HepG2 (cell line): ENCODE measurements around the gene HRNR. TPM values are rescaled to one million over a fixed set of nuclear protein-coding genes. Genes with fewer than 3 reads are reported as not detected.

Experiments used
- ATAC-seq: fragments of 200-7000 bp; cut with Tn5 transposase; 3 replicates; pipeline ENCODE4 v1.9.1; 2020; ENCODE audit warnings: mild to moderate bottlenecking, moderate library complexity
- Bru-seq: library from RNA; stranded (reverse); fragments of 400-500 nt; gene quantifications from one replicate; lab custom pipeline; 2021; lab: Mats Ljungman, UMichigan
- BruChase-seq, 2 experiments: library from RNA; stranded (reverse); fragments of 400-500 nt; gene quantifications; one replicate each; lab custom pipeline; 2021; lab: Mats Ljungman, UMichigan
- BruUV-seq: library from RNA; stranded (reverse); fragments of 400-500 nt; replicated peaks from 2 replicates; lab custom pipeline; 2021; lab: Mats Ljungman, UMichigan
- CTCF ChIA-PET: fragments of 300-600 bp; formaldehyde crosslinking; extraction: SDS; loops from one replicate; lab custom pipeline; 2021; ENCODE audit warnings: low total read pairs, inconsistent platforms, low intra/inter-chr PET ratio; lab: Yijun Ruan, JAX
- POLR2A ChIA-PET: fragments of 350-600 bp; sonication (Branson Sonifier 250); formaldehyde crosslinking; loops from one replicate; lab custom pipeline; 2020; ENCODE audit warnings: antibody characterized with exemption, inconsistent platforms; lab: Yijun Ruan, JAX
- DNase-seq: peaks from one replicate; pipeline ENCODE4 v3.0.0-alpha.2; 2015; ENCODE audit warnings: low spot score
- FAIRE-seq: peaks from 3 replicates; lab custom pipeline; 2011; peaks lifted over from hg19 to GRCh38; lab: Jason Lieb, UNC
- H2AFZ ChIP-seq: one replicate; pipeline ENCODE4 v1.6.1; 2011; ENCODE audit warnings: low read length, inconsistent platforms
- H3K27ac ChIP-seq: fragments of 300-600 bp; 3 replicates; pipeline ENCODE4 v1.8.0; 2011; ENCODE audit warnings: mixed run types, mild to moderate bottlenecking, mixed read lengths, low read length, inconsistent platforms; ENCODE audit not compliant: insufficient read depth; ENCODE audit errors: extremely low read length
- H3K27me3 ChIP-seq, 2 experiments: fragments of 200-600 bp in 1 of 2; 2 replicates in 1 of 2; 3 replicates in 1 of 2; pipeline versions ENCODE4 v1.6.0 to v1.8.0; 2011; ENCODE audit warnings: low read length in 2 of 2, mild to moderate bottlenecking in 2 of 2, moderate library complexity in 2 of 2, inconsistent platforms in 1 of 2; ENCODE audit not compliant: insufficient read depth in 2 of 2, control insufficient read depth in 1 of 2
- H3K36me3 ChIP-seq, 2 experiments: fragments of 200-600 bp in 1 of 2; replicated peaks in 1 of 2; 2 replicates in 1 of 2; 3 replicates in 1 of 2; pipeline versions ENCODE4 v1.5.1 to v1.8.0; 2011; ENCODE audit warnings: low read length in 2 of 2, inconsistent platforms in 1 of 2; ENCODE audit not compliant: insufficient read depth in 2 of 2, control insufficient read depth in 1 of 2
- H3K4me1 ChIP-seq: 2 replicates; pipeline ENCODE4 v1.5.1; 2012; ENCODE audit warnings: low read length, inconsistent platforms; ENCODE audit not compliant: insufficient read depth
- H3K4me2 ChIP-seq: 2 replicates; pipeline ENCODE4 v1.6.0; 2011; ENCODE audit warnings: low read depth, low read length, inconsistent platforms
- H3K4me3 ChIP-seq, 3 experiments: fragments of 200-600 bp in 1 of 3; sonication (generic), shearing (Covaris generic) in 1 of 3; replicated peaks in 1 of 3; 2 replicates each; pipeline ENCODE4 v1.5.1; 2011 to 2016; ENCODE audit warnings: low read length in 3 of 3, inconsistent platforms in 2 of 3, low read depth in 2 of 3, mild to moderate bottlenecking in 2 of 3, control low read depth in 1 of 3, mixed read lengths in 1 of 3; ENCODE audit not compliant: insufficient read depth in 1 of 3
- H3K79me2 ChIP-seq: one replicate; pipeline ENCODE4 v1.6.1; 2011; ENCODE audit warnings: low read length, inconsistent platforms; ENCODE audit not compliant: insufficient read depth
- H3K9ac ChIP-seq: 2 replicates; pipeline ENCODE4 v1.6.0; 2011; ENCODE audit warnings: mild to moderate bottlenecking, low read depth, low read length, inconsistent platforms; ENCODE audit not compliant: insufficient read depth
- H3K9me3 ChIP-seq: 2 replicates; pipeline ENCODE4 v1.5.1; 2012; ENCODE audit warnings: mild to moderate bottlenecking, low read length
- H4K20me1 ChIP-seq: 2 replicates; pipeline ENCODE4 v1.6.0; 2011; ENCODE audit warnings: inconsistent platforms, mild to moderate bottlenecking, low read length, moderate library complexity; ENCODE audit not compliant: insufficient read depth
- ATF7-NPFF ChIP-seq: sonication (generic); formaldehyde crosslinking; IDR thresholded peaks from 2 replicates; pipeline ENCODE4 v1.8.1; 2023; ENCODE audit warnings: mild to moderate bottlenecking, low read depth, missing genetic modification reagents, moderate library complexity
- CCAR2 ChIP-seq: fragments of 200-400 bp; formaldehyde crosslinking; optimal IDR thresholded peaks from 2 replicates; pipeline ENCODE3; 2018; ENCODE audit warnings: low read depth, mild to moderate bottlenecking, low read length, moderate library complexity
- HCFC1 ChIP-seq: fragments of 150-350 bp; IDR thresholded peaks from 2 replicates; pipeline ENCODE4 v1.6.1; 2014; ENCODE audit warnings: low read depth, low read length
- JUNB ChIP-seq: sonication (generic); formaldehyde crosslinking; IDR thresholded peaks from 2 replicates; pipeline ENCODE4 v1.8.0; 2022; ENCODE audit warnings: missing genetic modification reagents, mild to moderate bottlenecking, borderline replicate concordance
- MAZ ChIP-seq, 2 experiments: sonication (generic) in 1 of 2; formaldehyde crosslinking in 1 of 2; IDR thresholded peaks; 2 replicates each; pipeline versions ENCODE4 v1.5.0 to v1.6.1; 2012 to 2020; ENCODE audit warnings: low read depth in 2 of 2, mild to moderate bottlenecking in 2 of 2, borderline replicate concordance in 1 of 2, improper control_type of control experiment in 1 of 2, low read length in 1 of 2, missing genetic modification reagents in 1 of 2, moderate library complexity in 1 of 2
- MIER2 ChIP-seq: IDR thresholded peaks from 2 replicates; pipeline ENCODE4 v1.6.1; 2016; ENCODE audit warnings: missing biosample characterization, missing genetic modification reagents
- MTA1 ChIP-seq: sonication (generic); formaldehyde crosslinking; IDR thresholded peaks from 2 replicates; pipeline ENCODE4 v1.4.0; 2020; ENCODE audit warnings: missing genetic modification reagents, mild to moderate bottlenecking, borderline replicate concordance
- NR2C2 ChIP-seq: sonication (generic); formaldehyde crosslinking; IDR thresholded peaks from 2 replicates; pipeline ENCODE4 v1.4.0; 2020; ENCODE audit warnings: missing genetic modification reagents, mild to moderate bottlenecking, moderate library complexity, borderline replicate concordance
- TFE3 ChIP-seq: IDR thresholded peaks from 2 replicates; pipeline ENCODE4 v1.6.1; 2016
- ZNF34 ChIP-seq: sonication (generic); formaldehyde crosslinking; IDR thresholded peaks from 2 replicates; pipeline ENCODE4 v1.4.0; 2020; ENCODE audit warnings: mild to moderate bottlenecking, missing genetic modification reagents, borderline replicate concordance
- ZNF512B ChIP-seq: sonication (generic); formaldehyde crosslinking; IDR thresholded peaks from 2 replicates; pipeline ENCODE4 v1.5.1; 2020; ENCODE audit warnings: missing genetic modification reagents, mild to moderate bottlenecking, borderline replicate concordance
- ZSCAN9 ChIP-seq: IDR thresholded peaks from 2 replicates; pipeline ENCODE4 v1.6.1; 2016; ENCODE audit warnings: borderline replicate concordance
- WGBS: methylation state at CpG from one replicate; pipeline ENCODE4 v1.1.6; 2017; ENCODE audit warnings: low lambda C conversion rate; 5-methylcytosine and 5-hydroxymethylcytosine counted together
- in situ Hi-C: cut with HindIII; loops from 2 replicates; pipeline ENCODE4 v1.10.0; 2017; ENCODE audit warnings: low pct_unique_long_range_greater_than_20kb; ENCODE audit not compliant: extremely low pct_ligation_motif_present
- intact Hi-C: fragments of 100-400 bp; cut with micrococcal nuclease; formaldehyde crosslinking; loops from one replicate; pipeline ENCODE4 v1.10.0; 2022; ENCODE audit not compliant: unreplicated experiment
- long read RNA-seq, 2 experiments: library from RNA in 1 of 2; library from polyadenylated mRNA in 1 of 2; stranded (forward) in 1 of 2; unstranded in 1 of 2; transcript quantifications; one replicate each; pipeline ENCODE4 v2.0.0, GENCODE V29; 2019 to 2022
- polyA minus RNA-seq, 3 experiments: library from RNA; depleted of rRNA, polyadenylated mRNA; stranded (reverse); fragments of >200 nt; gene quantifications; 2 replicates each; pipeline ENCODE4 v1.2.3, GENCODE V29; 2011; ENCODE audit warnings: low replicate concordance in 1 of 3
- polyA plus RNA-seq, 8 experiments: library from polyadenylated mRNA; depleted of rRNA in 3 of 8; stranded (reverse) in 7 of 8; unstranded in 1 of 8; fragments of >200 nt; fragmentation: Illumina TruSeq in 4 of 8; extraction: Trizol in 4 of 8; gene quantifications; 2 replicates each; pipeline versions ENCODE4 v1.2.1 to v1.2.3, GENCODE V29; 2011 to 2016; ENCODE audit warnings: low read depth in 4 of 8, missing spikeins in 1 of 8, mixed read lengths in 1 of 8; ENCODE audit not compliant: insufficient read depth in 1 of 8
- total RNA-seq, 5 experiments: library from RNA; depleted of rRNA; stranded (reverse); fragments of >200 nt; fragmentation: Illumina TruSeq; extraction: Trizol; gene quantifications; 2 replicates each; pipeline ENCODE4 v1.2.3, GENCODE V29; 2016; ENCODE audit warnings: low read depth in 1 of 5

Gene HRNR
- total RNA-seq (2016; rRNA removed; fragmentation: Illumina TruSeq; extraction: Trizol) (not detected in 2 replicates), polyA plus RNA-seq (2011; rRNA removed) (not detected in 2 replicates), polyA minus RNA-seq (2011; rRNA and poly(A)+ RNA removed; ENCODE audit: low replicate concordance) (0.04 TPM in 1 of 2 replicates, not detected in the other), Bru-seq, nascent RNA (not detected), BruChase-seq, experiment 1, labeled RNA remaining after a 6-hour chase (not detected), BruChase-seq, experiment 2, labeled RNA remaining after a 2-hour chase (not detected)
- total RNA-seq (2016; cell fraction: cytosol; rRNA removed; fragmentation: Illumina TruSeq; extraction: Trizol; ENCODE audit: low read depth): not detected in 2 replicates
- not detected in 2 replicates for total RNA-seq (2016; cell fraction: insoluble cytoplasmic fraction; rRNA removed; fragmentation: Illumina TruSeq; extraction: Trizol)
- not detected in 2 replicates for total RNA-seq (2016; cell fraction: membrane; rRNA removed; fragmentation: Illumina TruSeq; extraction: Trizol)
- not detected in 2 replicates for total RNA-seq (2016; cell fraction: nucleus; rRNA removed; fragmentation: Illumina TruSeq; extraction: Trizol)
- not detected in 2 replicates for polyA plus RNA-seq (2011; cell fraction: cytosol; rRNA removed)
- not detected in 2 replicates for polyA plus RNA-seq (2011; cell fraction: nucleus; rRNA removed)
- 0.01 TPM in 1 of 2 replicates, not detected in the other for polyA plus RNA-seq (2012)
- not detected in 2 replicates for polyA plus RNA-seq (2016; cell fraction: cytosol; fragmentation: Illumina TruSeq; extraction: Trizol; ENCODE audit: low read depth)
- not detected in 2 replicates for polyA plus RNA-seq (2016; cell fraction: insoluble cytoplasmic fraction; fragmentation: Illumina TruSeq; extraction: Trizol; ENCODE audit: low read depth)
- polyA plus RNA-seq (2016; cell fraction: membrane; fragmentation: Illumina TruSeq; extraction: Trizol; ENCODE audit: low read depth): not detected in 2 replicates
- polyA plus RNA-seq (2016; cell fraction: nucleus; fragmentation: Illumina TruSeq; extraction: Trizol; ENCODE audit: insufficient read depth, low read depth): not detected in 2 replicates
- not detected in 2 replicates for polyA minus RNA-seq (2011; cell fraction: cytosol; rRNA and poly(A)+ RNA removed)
- polyA minus RNA-seq (2011; cell fraction: nucleus; rRNA and poly(A)+ RNA removed): not detected in 2 replicates
- long read RNA-seq, experiment 1: 0 reads
- long read RNA-seq, experiment 2: 0 reads

- no peaks in the 10 kb centered on the region for H4K20me1 ChIP-seq
- FAIRE-seq (no peak), DNase-seq (no peak), ATAC-seq (no peak)
- ChIA-PET CTCF (no interaction called here), POLR2A (no interaction called here)
- H3K4me3 ChIP-seq: no peak within 1 kb of the TSS
- H3K4me2 ChIP-seq: no peak within 1 kb of the TSS
- H3K9me3 ChIP-seq: peaks cover 12% of the 10 kb centered on the region
- no peaks in the 10 kb centered on the region for H3K27me3 ChIP-seq
- in situ Hi-C loops: no loop called here
- no peaks in the 10 kb centered on the region for H3K79me2 ChIP-seq
- H3K9ac ChIP-seq: no peak within 1 kb of the TSS
- no TSS peak for BruUV-seq
- no peak within 1 kb of the TSS for H2AFZ ChIP-seq
- H3K4me1 ChIP-seq: no peaks in the 10 kb centered on the region
- intact Hi-C loops: no loop called here
- H3K27ac ChIP-seq: no peak within 1 kb of the TSS
- no peaks in the 10 kb centered on the region for H3K36me3 ChIP-seq
- WGBS: 30% methylated on average over 2 of the region's 2 CpGs
- no peak for TF ChIP-seq ATF7-NPFF
- TF ChIP-seq JUNB (CRISPR knock-in tag): no peak
- TF ChIP-seq ZSCAN9 (CRISPR knock-in tag): no peak
- TF ChIP-seq ZNF34: no peak
- no peak for TF ChIP-seq MIER2 (CRISPR knock-in tag)
- no peak for TF ChIP-seq NR2C2
- TF ChIP-seq MTA1 (CRISPR knock-in tag): no peak
- TF ChIP-seq ZNF512B (CRISPR knock-in tag): no peak
- no peak for TF ChIP-seq CCAR2
- no peak for TF ChIP-seq MAZ (IDR thresholded peaks at IDR 0.05; ENCODE audit: borderline replicate concordance, low read depth, low read length)
- TF ChIP-seq MAZ (CRISPR knock-in tag; IDR thresholded peaks at IDR 0.05; ENCODE audit: low read depth): no peak
- TF ChIP-seq TFE3 (CRISPR knock-in tag): no peak
- no peak for TF ChIP-seq HCFC1
Measured at GRCh38 chr1:152224093-152224492, at the start of gene HRNR. HRNR (minus strand) TSS chr1:152224193; CDS start chr1:152223253, 940 bp downstream.
